ENCODE results near the gene POLG.

DNA sequence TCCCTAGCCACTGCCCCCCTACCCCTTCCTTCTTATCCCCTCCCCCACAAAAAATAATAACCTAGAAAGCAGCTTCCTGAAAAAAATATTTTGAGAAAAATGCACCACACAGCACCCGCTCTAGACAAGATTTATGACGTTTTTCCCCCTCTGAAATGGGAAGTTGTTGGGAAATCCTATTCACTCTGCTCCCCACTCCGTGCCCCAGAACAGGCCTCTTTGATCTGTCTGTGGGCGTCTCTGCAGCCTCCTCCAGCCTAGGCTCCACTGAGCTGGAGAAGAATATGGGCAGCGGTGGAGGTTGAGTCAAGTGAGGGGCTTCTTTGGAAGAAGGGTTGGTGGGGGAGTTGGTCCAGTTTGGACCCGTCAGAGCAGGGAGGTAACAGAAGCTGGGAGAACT is 28.5 kb upstream of the POLG start:
- TF ChIP-seq, protein P1, sequence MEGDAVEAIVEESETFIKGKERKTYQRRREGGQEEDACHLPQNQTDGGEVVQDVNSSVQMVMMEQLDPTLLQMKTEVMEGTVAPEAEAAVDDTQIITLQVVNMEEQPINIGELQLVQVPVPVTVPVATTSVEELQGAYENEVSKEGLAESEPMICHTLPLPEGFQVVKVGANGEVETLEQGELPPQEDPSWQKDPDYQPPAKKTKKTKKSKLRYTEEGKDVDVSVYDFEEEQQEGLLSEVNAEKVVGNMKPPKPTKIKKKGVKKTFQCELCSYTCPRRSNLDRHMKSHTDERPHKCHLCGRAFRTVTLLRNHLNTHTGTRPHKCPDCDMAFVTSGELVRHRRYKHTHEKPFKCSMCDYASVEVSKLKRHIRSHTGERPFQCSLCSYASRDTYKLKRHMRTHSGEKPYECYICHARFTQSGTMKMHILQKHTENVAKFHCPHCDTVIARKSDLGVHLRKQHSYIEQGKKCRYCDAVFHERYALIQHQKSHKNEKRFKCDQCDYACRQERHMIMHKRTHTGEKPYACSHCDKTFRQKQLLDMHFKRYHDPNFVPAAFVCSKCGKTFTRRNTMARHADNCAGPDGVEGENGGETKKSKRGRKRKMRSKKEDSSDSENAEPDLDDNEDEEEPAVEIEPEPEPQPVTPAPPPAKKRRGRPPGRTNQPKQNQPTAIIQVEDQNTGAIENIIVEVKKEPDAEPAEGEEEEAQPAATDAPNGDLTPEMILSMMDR (conservative IDR thresholded peaks at IDR 0.05; ENCODE audit: low read length) = no peak
- TF ChIP-seq EZH2phosphoT487 (IDR thresholded peaks at IDR 0.05; ENCODE audit: borderline replicate concordance, low read depth, low read length) = no peak

Measured in OCI-LY7 (cell line).